Esophagus muscularis mucosa (tissue), 4 donors: ENCODE results near the gene AXIN1. TPM values are rescaled to one million over a fixed set of nuclear protein-coding genes. Genes with fewer than 3 reads are reported as not detected.

ENCODE experiments used
- DNase-seq: peaks from one replicate; pipeline ENCODE4 v3.0.0-alpha.2; 2017; ENCODE audit errors: extremely low spot score
- H3K27ac ChIP-seq, 4 donors: fragments of 200-600 bp; sonication (generic); replicated peaks in 1 of 4; 1 replicate in 3 of 4; 2 replicates in 1 of 4; pipeline ENCODE4 v1.5.1; 2016 to 2019; ENCODE audit warnings: mild to moderate bottlenecking in 1 of 4
- H3K27me3 ChIP-seq, 4 donors: fragments of 200-600 bp; sonication (generic); one replicate each; pipeline versions ENCODE4 v1.5.1 to v1.6.0; 2016 to 2019
- H3K36me3 ChIP-seq, 4 donors: fragments of 200-600 bp; sonication (generic); one replicate each; pipeline ENCODE4 v1.5.1; 2016 to 2019
- H3K4me1 ChIP-seq, 4 donors: fragments of 200-600 bp; sonication (generic); one replicate each; pipeline ENCODE4 v1.5.1; 2016 to 2019
- H3K4me3 ChIP-seq, 4 donors: fragments of 200-600 bp; sonication (generic); 1 replicate in 2 of 4; 2 replicates in 2 of 4; pipeline ENCODE4 v1.5.1; 2016 to 2019; ENCODE audit warnings: mild to moderate bottlenecking in 4 of 4, moderate library complexity in 1 of 4
- H3K9me3 ChIP-seq, 4 donors: fragments of 200-600 bp; sonication (generic); 1 replicate in 3 of 4; 2 replicates in 1 of 4; pipeline ENCODE4 v1.5.1; 2016 to 2019
- EP300 ChIP-seq: sonication (generic); formaldehyde crosslinking; IDR thresholded peaks from one replicate; pipeline ENCODE4 v1.6.1; 2017; ENCODE audit warnings: antibody characterized with exemption
- POLR2A ChIP-seq: fragments of 450-650 bp; IDR thresholded peaks from one replicate; pipeline ENCODE4 v1.6.1; 2017; ENCODE audit warnings: antibody characterized with exemption, moderate library complexity, mild to moderate bottlenecking, low read depth
- POLR2AphosphoS5 ChIP-seq, 2 donors: sonication (generic); formaldehyde crosslinking; IDR thresholded peaks; one replicate each; pipeline ENCODE4 v1.6.1; 2017; ENCODE audit warnings: antibody characterized with exemption in 2 of 2
- WGBS: methylation state at CpG from one replicate; pipeline ENCODE4 v1.1.5; 2018; 5-methylcytosine and 5-hydroxymethylcytosine counted together
- intact Hi-C: fragments of 100-400 bp; cut with DNase I; formaldehyde crosslinking; loops from one replicate; pipeline ENCODE4 v1.15.1; 2023
- total RNA-seq, 4 donors: library from RNA; depleted of rRNA; stranded (reverse); fragments of >200 nt; gene quantifications; one replicate each; pipeline versions ENCODE4 v1.1.0 to v1.2.1, GENCODE V29; 2016
- TF ChIP-seq, protein P1 (sequence below), 3 experiments: fragments of 200-600 bp in 2 of 3; fragments of 450-650 bp in 1 of 3; sonication (generic) in 2 of 3; IDR thresholded peaks; one replicate each; pipeline ENCODE4 v1.5.1; 2017 to 2019; ENCODE audit warnings: antibody characterized with exemption in 3 of 3, mild to moderate bottlenecking in 2 of 3, moderate library complexity in 1 of 3

Gene AXIN1
- total RNA-seq, 4 donors from 2014 or later = 24.1 to 56.2 (median 44.1) TPM

DNA sequence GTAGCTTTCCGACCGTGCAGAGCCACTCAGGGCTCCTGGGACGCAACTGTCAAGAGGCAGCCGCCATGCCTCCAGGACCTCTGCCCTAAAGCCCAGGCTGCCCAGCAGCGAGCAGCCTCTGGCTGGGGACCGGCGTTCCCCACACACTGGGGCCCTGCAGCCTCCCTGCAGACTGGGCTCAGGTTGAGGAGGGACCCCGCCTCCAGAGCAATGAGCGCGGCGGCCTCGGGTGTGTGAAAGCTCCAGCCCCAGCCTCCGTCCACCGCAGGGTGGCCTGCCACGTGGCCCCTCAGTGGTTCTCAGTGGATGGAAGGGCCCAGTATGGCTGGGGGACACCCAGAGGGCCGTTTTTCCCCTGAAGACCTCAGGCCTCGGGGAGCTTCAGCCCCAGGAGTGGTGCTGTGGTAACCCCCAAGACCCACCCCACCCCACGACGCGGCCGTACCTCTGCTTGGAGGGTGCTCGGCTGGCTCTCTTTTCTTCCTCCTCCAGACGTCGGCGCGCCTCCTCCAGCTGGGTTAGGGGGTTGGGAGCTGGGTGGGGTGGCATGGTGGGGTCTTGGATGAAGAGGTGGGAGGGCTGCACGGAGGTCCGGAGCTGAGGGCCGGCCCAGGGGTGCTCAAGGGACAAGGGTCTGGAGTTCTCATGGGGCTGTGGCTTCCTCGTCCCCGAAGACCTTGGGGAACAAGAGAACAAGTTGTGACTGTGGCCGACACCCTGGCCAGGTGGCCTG is 59.3 kb downstream of the AXIN1 start:
- Histone ChIP-seq H3K9me3 (no peaks in the 10 kb centered on the region), H3K4me3 (no peak overlapping the region), H3K27me3 (no peaks in the 10 kb centered on the region), H3K36me3 (peaks cover 32 to 89% (median 85%) of the 10 kb centered on the region in 4 donors), H3K27ac (no peak overlapping the region), H3K4me1 (no peaks in the 10 kb centered on the region)
- intact Hi-C loops = no loop called here
- no peak for DNase-seq
- WGBS = 94% methylated on average over 16 of the region's 32 CpGs
- TF ChIP-seq EP300 (no peak), POLR2AphosphoS5 (IDR thresholded peaks at IDR 0.05) (no peak), POLR2A (no peak)
- TF ChIP-seq, protein P1, sequence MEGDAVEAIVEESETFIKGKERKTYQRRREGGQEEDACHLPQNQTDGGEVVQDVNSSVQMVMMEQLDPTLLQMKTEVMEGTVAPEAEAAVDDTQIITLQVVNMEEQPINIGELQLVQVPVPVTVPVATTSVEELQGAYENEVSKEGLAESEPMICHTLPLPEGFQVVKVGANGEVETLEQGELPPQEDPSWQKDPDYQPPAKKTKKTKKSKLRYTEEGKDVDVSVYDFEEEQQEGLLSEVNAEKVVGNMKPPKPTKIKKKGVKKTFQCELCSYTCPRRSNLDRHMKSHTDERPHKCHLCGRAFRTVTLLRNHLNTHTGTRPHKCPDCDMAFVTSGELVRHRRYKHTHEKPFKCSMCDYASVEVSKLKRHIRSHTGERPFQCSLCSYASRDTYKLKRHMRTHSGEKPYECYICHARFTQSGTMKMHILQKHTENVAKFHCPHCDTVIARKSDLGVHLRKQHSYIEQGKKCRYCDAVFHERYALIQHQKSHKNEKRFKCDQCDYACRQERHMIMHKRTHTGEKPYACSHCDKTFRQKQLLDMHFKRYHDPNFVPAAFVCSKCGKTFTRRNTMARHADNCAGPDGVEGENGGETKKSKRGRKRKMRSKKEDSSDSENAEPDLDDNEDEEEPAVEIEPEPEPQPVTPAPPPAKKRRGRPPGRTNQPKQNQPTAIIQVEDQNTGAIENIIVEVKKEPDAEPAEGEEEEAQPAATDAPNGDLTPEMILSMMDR (IDR thresholded peaks at IDR 0.05) = no peak

DNA sequence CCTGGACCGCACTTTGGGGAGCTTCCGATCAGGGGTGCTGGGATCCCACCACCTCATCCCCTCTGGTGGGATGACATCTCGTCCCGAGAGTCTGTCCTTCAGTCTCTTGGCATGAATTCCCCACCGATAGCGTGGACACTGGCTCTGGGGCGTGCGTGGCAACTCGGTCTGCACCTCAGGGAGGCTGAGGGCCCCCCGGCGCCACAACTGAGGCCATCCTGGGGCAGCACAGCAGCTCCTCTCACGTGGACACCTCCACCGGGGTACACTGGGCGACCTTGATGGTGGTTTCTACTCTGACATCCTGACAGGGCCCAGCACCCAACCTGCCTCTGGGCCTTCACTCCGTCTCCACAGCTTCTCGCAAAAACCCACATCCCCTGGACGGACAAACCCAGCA is 61.0 kb downstream of the AXIN1 start:
- peaks cover 23 to 88% (median 82%) of the 10 kb centered on the region in 4 donors for H3K36me3 ChIP-seq
- intact Hi-C loops = no loop called here
- H3K4me1 ChIP-seq = no peaks in the 10 kb centered on the region
- no peak for TF ChIP-seq POLR2A
- TF ChIP-seq EP300 = no peak
- TF ChIP-seq, protein P1 (IDR thresholded peaks at IDR 0.05) = no peak
- TF ChIP-seq POLR2AphosphoS5 (IDR thresholded peaks at IDR 0.05) = no peak
- 84% methylated on average over 12 of the region's 17 CpGs for WGBS
- no peak overlapping the region for H3K27ac ChIP-seq
- no peak overlapping the region for H3K4me3 ChIP-seq
- H3K27me3 ChIP-seq = no peaks in the 10 kb centered on the region
- no peaks in the 10 kb centered on the region for H3K9me3 ChIP-seq
- DNase-seq = no peak

DNA sequence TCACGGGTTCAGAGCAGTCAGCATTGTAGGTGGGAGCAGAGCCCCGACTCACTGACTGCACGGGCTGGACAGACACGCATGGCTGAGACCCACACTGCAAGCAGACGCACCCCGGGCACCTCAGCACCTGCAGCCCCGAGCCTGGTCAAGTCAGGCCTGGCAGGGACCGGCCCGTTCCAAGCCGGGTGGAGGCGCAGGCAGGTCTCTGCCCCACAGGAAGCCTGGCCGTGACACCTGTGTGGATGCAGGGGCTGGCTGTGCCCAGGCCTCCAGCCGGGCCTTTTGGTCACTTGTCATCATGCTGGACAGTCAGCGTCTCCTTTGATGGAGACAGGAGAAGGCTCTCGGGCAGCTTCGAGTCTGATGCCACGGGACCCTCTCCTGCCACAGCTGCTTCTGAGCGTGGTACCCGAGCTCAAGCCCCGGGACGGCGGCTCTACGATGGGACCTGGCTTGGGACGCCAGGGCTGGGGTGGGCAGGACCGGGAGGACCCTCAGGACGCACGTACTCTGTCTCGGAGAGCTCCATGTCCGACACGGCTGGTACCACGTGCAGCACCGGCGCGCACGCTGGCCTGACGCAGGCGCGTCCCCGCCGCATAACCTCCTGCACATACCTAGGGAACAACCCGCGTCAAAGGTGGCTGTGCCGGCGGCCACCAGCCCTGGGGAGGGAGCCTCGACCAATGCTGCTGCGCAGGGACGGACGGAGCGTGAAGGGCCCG is 61.7 kb downstream of the AXIN1 start:
- intact Hi-C loops = no loop called here
- H3K36me3 ChIP-seq = peaks cover 23 to 85% (median 77%) of the 10 kb centered on the region in 4 donors
- H3K27ac ChIP-seq = no peak overlapping the region
- no peaks in the 10 kb centered on the region for H3K9me3 ChIP-seq
- no peaks in the 10 kb centered on the region for H3K27me3 ChIP-seq
- TF ChIP-seq POLR2AphosphoS5 (IDR thresholded peaks at IDR 0.05) = no peak
- TF ChIP-seq, protein P1 (IDR thresholded peaks at IDR 0.05) = no peak
- no peak for TF ChIP-seq EP300
- no peak for TF ChIP-seq POLR2A
- DNase-seq = no peak
- no peaks in the 10 kb centered on the region for H3K4me1 ChIP-seq
- no peak overlapping the region for H3K4me3 ChIP-seq
- 90% methylated on average over 21 of the region's 50 CpGs for WGBS

DNA sequence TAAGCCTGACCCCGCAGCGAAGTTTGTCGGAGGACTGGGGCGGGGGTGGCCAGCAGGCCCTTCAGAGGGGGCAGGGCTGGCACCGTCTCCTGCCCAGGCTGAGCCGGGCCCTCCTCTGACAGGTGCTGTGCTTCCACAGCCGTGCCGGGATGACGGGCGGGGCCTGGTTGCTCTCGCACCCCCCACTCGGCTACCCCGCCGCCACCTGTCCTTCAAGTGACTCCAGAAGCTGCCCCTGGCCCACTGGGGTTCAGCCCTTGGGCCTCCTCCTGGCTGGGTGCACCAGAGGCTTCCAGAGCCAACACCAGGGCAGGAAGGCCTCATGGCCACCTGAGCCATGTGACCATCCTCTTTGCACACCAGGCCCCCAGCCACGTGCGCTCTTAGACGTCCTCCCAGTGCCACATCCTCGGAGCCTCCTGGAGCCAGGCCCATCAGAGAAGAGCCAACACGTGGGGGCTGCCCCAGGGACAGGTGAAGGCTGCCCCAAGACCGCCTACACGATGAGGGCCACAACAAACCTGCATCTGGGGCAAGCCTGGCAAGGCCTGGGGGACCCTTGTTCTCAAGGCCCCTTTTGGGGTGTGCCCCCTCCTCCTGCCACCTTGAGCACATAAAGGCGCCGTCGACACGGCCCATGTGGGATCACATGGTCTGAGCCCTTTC is 62.4 kb downstream of the AXIN1 start:
- H3K27me3 ChIP-seq = no peaks in the 10 kb centered on the region
- 92% methylated on average over 16 of the region's 25 CpGs for WGBS
- TF ChIP-seq, protein P1 (IDR thresholded peaks at IDR 0.05) = no peak
- TF ChIP-seq EP300 (no peak), POLR2AphosphoS5 (IDR thresholded peaks at IDR 0.05) (no peak), POLR2A (no peak)
- no peaks in the 10 kb centered on the region for H3K9me3 ChIP-seq
- no peak overlapping the region for H3K4me3 ChIP-seq
- no peaks in the 10 kb centered on the region for H3K4me1 ChIP-seq
- no peak overlapping the region for H3K27ac ChIP-seq
- H3K36me3 ChIP-seq = peaks cover 23 to 79% (median 72%) of the 10 kb centered on the region in 4 donors
- intact Hi-C loops = no loop called here
- DNase-seq = no peak
